HEK293 (cell line): ENCODE results near the gene SERPINB13.

Experiments used
- CTCF ChIA-PET: fragments of 350-600 bp; formaldehyde crosslinking; extraction: SDS; loops from one replicate; lab custom pipeline; 2021; ENCODE audit warnings: antibody characterized with exemption; lab: Yijun Ruan, JAX
- POLR2A ChIA-PET: fragments of 300-600 bp; formaldehyde crosslinking; extraction: SDS; loops from one replicate; lab custom pipeline; 2020; ENCODE audit warnings: antibody characterized with exemption, inconsistent platforms; lab: Yijun Ruan, JAX
- H3K27ac ChIP-seq: fragments of 200-500 bp; sonication (Bioruptor generic); 2 replicates; pipeline ENCODE4 v1.5.1; 2014; ENCODE audit warnings: low read depth, low read length, control low read depth, inconsistent platforms; ENCODE audit errors: extremely low read depth
- H3K36me3 ChIP-seq, 2 experiments: fragments of 200-500 bp in 1 of 2; sonication (Bioruptor generic) in 1 of 2; 1 replicate in 1 of 2; 2 replicates in 1 of 2; pipeline ENCODE4 v1.5.1; 2014 to 2017; ENCODE audit warnings: inconsistent platforms in 2 of 2, low read length in 2 of 2; ENCODE audit not compliant: control insufficient read depth in 2 of 2, insufficient read depth in 1 of 2
- H3K4me1 ChIP-seq: fragments of 200-500 bp; sonication (Bioruptor generic); 2 replicates; pipeline ENCODE4 v1.5.1; 2014; ENCODE audit warnings: mild to moderate bottlenecking, low read length, inconsistent platforms; ENCODE audit not compliant: control insufficient read depth, insufficient read depth
- H3K4me3 ChIP-seq: 2 replicates; pipeline ENCODE4 v1.5.1; 2011; ENCODE audit warnings: low read depth, mild to moderate bottlenecking, control low read depth, low read length, moderate library complexity
- H3K9me3 ChIP-seq: fragments of 200-500 bp; sonication (Bioruptor generic); 2 replicates; pipeline ENCODE4 v1.5.1; 2014; ENCODE audit warnings: low read depth, low read length, inconsistent platforms; ENCODE audit not compliant: control insufficient read depth, insufficient read depth
- KLF1 ChIP-seq: fragments of 450-650 bp; formaldehyde crosslinking; IDR thresholded peaks from 2 replicates; pipeline ENCODE4 v1.5.1; 2016; ENCODE audit warnings: missing biosample characterization, missing genetic modification characterization
- WT1 ChIP-seq: fragments of 450-650 bp; formaldehyde crosslinking; IDR thresholded peaks from 2 replicates; pipeline ENCODE4 v1.5.1; 2016; ENCODE audit warnings: missing biosample characterization, missing genetic modification characterization
- ZBTB1 ChIP-seq: fragments of 450-650 bp; formaldehyde crosslinking; IDR thresholded peaks from 2 replicates; pipeline ENCODE4 v1.5.1; 2016; ENCODE audit warnings: missing biosample characterization, missing genetic modification characterization
- ZFP69B ChIP-seq: fragments of 450-650 bp; formaldehyde crosslinking; IDR thresholded peaks from 2 replicates; pipeline ENCODE4 v1.5.1; 2016; ENCODE audit warnings: missing biosample characterization, missing genetic modification characterization
- ZNF138 ChIP-seq: fragments of 450-650 bp; formaldehyde crosslinking; IDR thresholded peaks from 2 replicates; pipeline ENCODE4 v1.5.1; 2016; ENCODE audit warnings: missing biosample characterization, missing genetic modification characterization, borderline replicate concordance
- ZNF155 ChIP-seq: fragments of 450-650 bp; formaldehyde crosslinking; IDR thresholded peaks from 2 replicates; pipeline ENCODE4 v1.5.1; 2016; ENCODE audit warnings: missing biosample characterization, missing genetic modification characterization
- ZNF184 ChIP-seq: fragments of 450-650 bp; IDR thresholded peaks from 2 replicates; pipeline ENCODE4 v1.5.1; 2018; ENCODE audit warnings: missing biosample characterization, mild to moderate bottlenecking, missing genetic modification characterization
- ZNF514 ChIP-seq: fragments of 450-650 bp; formaldehyde crosslinking; IDR thresholded peaks from 2 replicates; pipeline ENCODE4 v1.5.1; 2016; ENCODE audit warnings: missing biosample characterization, missing genetic modification characterization
- ZNF560 ChIP-seq: fragments of 450-650 bp; formaldehyde crosslinking; IDR thresholded peaks from 2 replicates; pipeline ENCODE4 v1.5.1; 2017; ENCODE audit warnings: missing biosample characterization, missing genetic modification characterization, borderline replicate concordance
- ZNF624 ChIP-seq: fragments of 450-650 bp; formaldehyde crosslinking; IDR thresholded peaks from 2 replicates; pipeline ENCODE4 v1.5.1; 2017; ENCODE audit warnings: missing biosample characterization, missing genetic modification characterization
- ZNF791 ChIP-seq: fragments of 450-650 bp; formaldehyde crosslinking; IDR thresholded peaks from 2 replicates; pipeline ENCODE4 v1.5.1; 2016; ENCODE audit warnings: missing biosample characterization, missing genetic modification characterization
- ZNF830 ChIP-seq: fragments of 450-650 bp; IDR thresholded peaks from 2 replicates; pipeline ENCODE4 v1.5.0; 2018; ENCODE audit warnings: missing biosample characterization, missing genetic modification characterization, low read depth, mild to moderate bottlenecking, moderate library complexity
- ZSCAN23 ChIP-seq: fragments of 450-650 bp; formaldehyde crosslinking; IDR thresholded peaks from 2 replicates; pipeline ENCODE4 v1.5.1; 2016; ENCODE audit warnings: missing biosample characterization, missing genetic modification characterization
- TF ChIP-seq, protein P1 (sequence below): fragments of 450-650 bp; formaldehyde crosslinking; IDR thresholded peaks from 2 replicates; pipeline ENCODE4 v1.5.1; 2016; ENCODE audit warnings: missing biosample characterization, missing genetic modification characterization
- TF ChIP-seq, protein P2 (sequence below): fragments of 450-650 bp; formaldehyde crosslinking; IDR thresholded peaks from 2 replicates; pipeline ENCODE4 v1.5.1; 2016; ENCODE audit warnings: missing biosample characterization, missing genetic modification characterization
- TF ChIP-seq, protein P3 (sequence below): fragments of 450-650 bp; formaldehyde crosslinking; IDR thresholded peaks from 2 replicates; pipeline ENCODE4 v1.5.1; 2016; ENCODE audit warnings: missing biosample characterization, missing genetic modification characterization
- TF ChIP-seq, protein P4 (sequence below): sonication (generic); formaldehyde crosslinking; IDR thresholded peaks from 2 replicates; pipeline ENCODE4 v1.8.1; 2022; ENCODE audit warnings: mild to moderate bottlenecking, moderate library complexity, missing genetic modification reagents
- TF ChIP-seq, protein P5 (sequence below): fragments of 450-650 bp; formaldehyde crosslinking; IDR thresholded peaks from 2 replicates; pipeline ENCODE4 v1.5.1; 2017; ENCODE audit warnings: missing biosample characterization, mild to moderate bottlenecking, missing genetic modification characterization, moderate library complexity
- TF ChIP-seq, protein P6 (sequence below): fragments of 450-650 bp; formaldehyde crosslinking; IDR thresholded peaks from 2 replicates; pipeline ENCODE4 v1.5.1; 2016; ENCODE audit warnings: missing biosample characterization, missing genetic modification characterization
- TF ChIP-seq, protein P7 (sequence below): fragments of 450-650 bp; formaldehyde crosslinking; IDR thresholded peaks from 2 replicates; pipeline ENCODE4 v1.5.1; 2016; ENCODE audit warnings: missing biosample characterization, missing genetic modification characterization, borderline replicate concordance

The SERPINB13 gene

DNA sequence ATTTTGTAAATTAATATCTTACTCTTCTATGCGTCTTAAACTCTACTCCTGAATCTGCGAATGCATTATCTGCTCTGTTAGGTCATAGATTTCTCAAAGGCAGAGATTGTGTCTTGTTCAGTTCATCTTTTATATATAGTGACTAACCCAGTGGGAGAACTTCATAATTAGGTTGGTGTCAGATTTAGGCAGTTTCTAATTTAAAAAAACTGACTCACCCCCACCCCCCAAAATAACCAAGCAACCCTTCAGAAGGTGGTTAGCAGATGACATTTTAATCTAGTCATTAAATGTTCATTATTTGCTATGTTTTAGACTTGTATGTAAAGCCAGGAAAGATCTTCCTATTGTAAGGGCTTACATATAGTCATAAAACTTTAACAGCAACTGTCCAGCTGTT, 34.6 kb upstream of the SERPINB13 start:
- Histone ChIP-seq H3K27ac (no peak overlapping the region), H3K36me3 (no peaks in the 10 kb centered on the region), H3K9me3 (no peaks in the 10 kb centered on the region), H3K4me1 (no peaks in the 10 kb centered on the region), H3K4me3 (no peak overlapping the region)
- ChIA-PET POLR2A (no interaction called here), CTCF (interaction anchor here (1.5 to 2.8 kb wide), 2 partner anchors 25 to 35 kb away, joined by 5 to 21 read pairs; no protein-coding TSS in a partner anchor)
- TF ChIP-seq ZNF155 (tag by site-specific recombination) = no peak
- TF ChIP-seq ZNF514 (tag by site-specific recombination) = no peak
- TF ChIP-seq ZNF184 (tag by site-specific recombination) = no peak
- TF ChIP-seq, protein P1, sequence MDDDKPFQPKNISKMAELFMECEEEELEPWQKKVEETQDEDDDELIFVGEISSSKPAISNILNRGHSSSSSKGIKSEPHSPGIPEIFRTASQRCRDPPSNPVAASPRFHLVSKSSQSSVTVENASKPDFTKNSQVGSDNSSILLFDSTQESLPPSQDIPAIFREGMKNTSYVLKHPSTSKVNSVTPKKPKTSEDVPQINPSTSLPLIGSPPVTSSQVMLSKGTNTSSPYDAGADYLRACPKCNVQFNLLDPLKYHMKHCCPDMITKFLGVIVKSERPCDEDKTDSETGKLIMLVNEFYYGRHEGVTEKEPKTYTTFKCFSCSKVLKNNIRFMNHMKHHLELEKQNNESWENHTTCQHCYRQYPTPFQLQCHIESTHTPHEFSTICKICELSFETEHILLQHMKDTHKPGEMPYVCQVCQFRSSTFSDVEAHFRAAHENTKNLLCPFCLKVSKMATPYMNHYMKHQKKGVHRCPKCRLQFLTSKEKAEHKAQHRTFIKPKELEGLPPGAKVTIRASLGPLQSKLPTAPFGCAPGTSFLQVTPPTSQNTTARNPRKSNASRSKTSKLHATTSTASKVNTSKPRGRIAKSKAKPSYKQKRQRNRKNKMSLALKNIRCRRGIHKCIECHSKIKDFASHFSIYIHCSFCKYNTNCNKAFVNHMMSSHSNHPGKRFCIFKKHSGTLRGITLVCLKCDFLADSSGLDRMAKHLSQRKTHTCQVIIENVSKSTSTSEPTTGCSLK (tag by site-specific recombination) = no peak
- no peak for TF ChIP-seq ZNF624 (tag by site-specific recombination)
- TF ChIP-seq ZNF560 (tag by site-specific recombination) = no peak

DNA sequence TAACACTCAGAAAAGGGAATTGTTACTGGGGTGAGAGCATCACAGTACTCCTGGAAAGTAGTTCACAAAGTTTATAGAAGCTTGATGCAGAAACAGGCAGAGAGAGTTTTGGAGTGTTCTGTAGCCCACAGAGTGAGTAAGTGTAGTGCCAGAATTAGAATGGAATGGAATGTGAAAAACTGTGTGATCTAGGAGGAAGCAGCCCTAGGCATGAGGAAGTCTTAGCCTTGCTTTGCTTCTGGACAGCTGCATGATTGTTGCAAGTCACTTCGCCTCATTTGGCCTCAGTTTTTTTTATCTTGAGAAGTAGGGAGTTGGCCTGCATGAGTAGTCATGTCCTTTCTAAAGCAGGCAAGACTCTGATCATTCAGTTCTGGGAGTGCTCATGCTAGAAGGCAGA, 34.1 kb upstream of the SERPINB13 start:
- ChIA-PET POLR2A (interaction anchor here (0.6 kb wide), 1 partner anchor 105 kb away, joined by 6 read pairs; no protein-coding TSS in a partner anchor), CTCF (interaction anchor here (1.5 to 2.8 kb wide), 2 partner anchors 25 to 35 kb away, joined by 5 to 21 read pairs; no protein-coding TSS in a partner anchor)
- TF ChIP-seq ZNF791 (tag by site-specific recombination) (no peak), ZBTB1 (tag by site-specific recombination) (no peak), ZNF830 (no peak), ZNF138 (tag by site-specific recombination) (no peak), ZSCAN23 (tag by site-specific recombination) (no peak), WT1 (tag by site-specific recombination) (no peak), ZFP69B (tag by site-specific recombination) (no peak), KLF1 (tag by site-specific recombination) (no peak), ZNF560 (tag by site-specific recombination) (no peak)
- TF ChIP-seq, protein P2, sequence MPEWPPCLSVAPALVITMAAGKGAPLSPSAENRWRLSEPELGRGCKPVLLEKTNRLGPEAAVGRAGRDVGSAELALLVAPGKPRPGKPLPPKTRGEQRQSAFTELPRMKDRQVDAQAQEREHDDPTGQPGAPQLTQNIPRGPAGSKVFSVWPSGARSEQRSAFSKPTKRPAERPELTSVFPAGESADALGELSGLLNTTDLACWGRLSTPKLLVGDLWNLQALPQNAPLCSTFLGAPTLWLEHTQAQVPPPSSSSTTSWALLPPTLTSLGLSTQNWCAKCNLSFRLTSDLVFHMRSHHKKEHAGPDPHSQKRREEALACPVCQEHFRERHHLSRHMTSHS (tag by site-specific recombination) = no peak
- TF ChIP-seq, protein P3, sequence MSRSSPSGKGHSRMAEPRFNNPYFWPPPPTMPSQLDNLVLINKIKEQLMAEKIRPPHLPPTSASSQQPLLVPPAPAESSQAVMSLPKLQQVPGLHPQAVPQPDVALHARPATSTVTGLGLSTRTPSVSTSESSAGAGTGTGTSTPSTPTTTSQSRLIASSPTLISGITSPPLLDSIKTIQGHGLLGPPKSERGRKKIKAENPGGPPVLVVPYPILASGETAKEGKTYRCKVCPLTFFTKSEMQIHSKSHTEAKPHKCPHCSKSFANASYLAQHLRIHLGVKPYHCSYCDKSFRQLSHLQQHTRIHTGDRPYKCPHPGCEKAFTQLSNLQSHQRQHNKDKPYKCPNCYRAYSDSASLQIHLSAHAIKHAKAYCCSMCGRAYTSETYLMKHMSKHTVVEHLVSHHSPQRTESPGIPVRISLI (tag by site-specific recombination) = no peak
- TF ChIP-seq, protein P4, sequence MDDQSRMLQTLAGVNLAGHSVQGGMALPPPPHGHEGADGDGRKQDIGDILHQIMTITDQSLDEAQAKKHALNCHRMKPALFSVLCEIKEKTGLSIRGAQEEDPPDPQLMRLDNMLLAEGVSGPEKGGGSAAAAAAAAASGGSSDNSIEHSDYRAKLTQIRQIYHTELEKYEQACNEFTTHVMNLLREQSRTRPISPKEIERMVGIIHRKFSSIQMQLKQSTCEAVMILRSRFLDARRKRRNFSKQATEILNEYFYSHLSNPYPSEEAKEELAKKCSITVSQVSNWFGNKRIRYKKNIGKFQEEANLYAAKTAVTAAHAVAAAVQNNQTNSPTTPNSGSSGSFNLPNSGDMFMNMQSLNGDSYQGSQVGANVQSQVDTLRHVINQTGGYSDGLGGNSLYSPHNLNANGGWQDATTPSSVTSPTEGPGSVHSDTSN = no peak
- TF ChIP-seq, protein P5, sequence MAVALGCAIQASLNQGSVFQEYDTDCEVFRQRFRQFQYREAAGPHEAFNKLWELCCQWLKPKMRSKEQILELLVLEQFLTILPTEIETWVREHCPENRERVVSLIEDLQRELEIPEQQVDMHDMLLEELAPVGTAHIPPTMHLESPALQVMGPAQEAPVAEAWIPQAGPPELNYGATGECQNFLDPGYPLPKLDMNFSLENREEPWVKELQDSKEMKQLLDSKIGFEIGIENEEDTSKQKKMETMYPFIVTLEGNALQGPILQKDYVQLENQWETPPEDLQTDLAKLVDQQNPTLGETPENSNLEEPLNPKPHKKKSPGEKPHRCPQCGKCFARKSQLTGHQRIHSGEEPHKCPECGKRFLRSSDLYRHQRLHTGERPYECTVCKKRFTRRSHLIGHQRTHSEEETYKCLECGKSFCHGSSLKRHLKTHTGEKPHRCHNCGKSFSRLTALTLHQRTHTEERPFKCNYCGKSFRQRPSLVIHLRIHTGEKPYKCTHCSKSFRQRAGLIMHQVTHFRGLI = no peak
- TF ChIP-seq, protein P6, sequence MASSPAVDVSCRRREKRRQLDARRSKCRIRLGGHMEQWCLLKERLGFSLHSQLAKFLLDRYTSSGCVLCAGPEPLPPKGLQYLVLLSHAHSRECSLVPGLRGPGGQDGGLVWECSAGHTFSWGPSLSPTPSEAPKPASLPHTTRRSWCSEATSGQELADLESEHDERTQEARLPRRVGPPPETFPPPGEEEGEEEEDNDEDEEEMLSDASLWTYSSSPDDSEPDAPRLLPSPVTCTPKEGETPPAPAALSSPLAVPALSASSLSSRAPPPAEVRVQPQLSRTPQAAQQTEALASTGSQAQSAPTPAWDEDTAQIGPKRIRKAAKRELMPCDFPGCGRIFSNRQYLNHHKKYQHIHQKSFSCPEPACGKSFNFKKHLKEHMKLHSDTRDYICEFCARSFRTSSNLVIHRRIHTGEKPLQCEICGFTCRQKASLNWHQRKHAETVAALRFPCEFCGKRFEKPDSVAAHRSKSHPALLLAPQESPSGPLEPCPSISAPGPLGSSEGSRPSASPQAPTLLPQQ = no peak
- TF ChIP-seq, protein P7, sequence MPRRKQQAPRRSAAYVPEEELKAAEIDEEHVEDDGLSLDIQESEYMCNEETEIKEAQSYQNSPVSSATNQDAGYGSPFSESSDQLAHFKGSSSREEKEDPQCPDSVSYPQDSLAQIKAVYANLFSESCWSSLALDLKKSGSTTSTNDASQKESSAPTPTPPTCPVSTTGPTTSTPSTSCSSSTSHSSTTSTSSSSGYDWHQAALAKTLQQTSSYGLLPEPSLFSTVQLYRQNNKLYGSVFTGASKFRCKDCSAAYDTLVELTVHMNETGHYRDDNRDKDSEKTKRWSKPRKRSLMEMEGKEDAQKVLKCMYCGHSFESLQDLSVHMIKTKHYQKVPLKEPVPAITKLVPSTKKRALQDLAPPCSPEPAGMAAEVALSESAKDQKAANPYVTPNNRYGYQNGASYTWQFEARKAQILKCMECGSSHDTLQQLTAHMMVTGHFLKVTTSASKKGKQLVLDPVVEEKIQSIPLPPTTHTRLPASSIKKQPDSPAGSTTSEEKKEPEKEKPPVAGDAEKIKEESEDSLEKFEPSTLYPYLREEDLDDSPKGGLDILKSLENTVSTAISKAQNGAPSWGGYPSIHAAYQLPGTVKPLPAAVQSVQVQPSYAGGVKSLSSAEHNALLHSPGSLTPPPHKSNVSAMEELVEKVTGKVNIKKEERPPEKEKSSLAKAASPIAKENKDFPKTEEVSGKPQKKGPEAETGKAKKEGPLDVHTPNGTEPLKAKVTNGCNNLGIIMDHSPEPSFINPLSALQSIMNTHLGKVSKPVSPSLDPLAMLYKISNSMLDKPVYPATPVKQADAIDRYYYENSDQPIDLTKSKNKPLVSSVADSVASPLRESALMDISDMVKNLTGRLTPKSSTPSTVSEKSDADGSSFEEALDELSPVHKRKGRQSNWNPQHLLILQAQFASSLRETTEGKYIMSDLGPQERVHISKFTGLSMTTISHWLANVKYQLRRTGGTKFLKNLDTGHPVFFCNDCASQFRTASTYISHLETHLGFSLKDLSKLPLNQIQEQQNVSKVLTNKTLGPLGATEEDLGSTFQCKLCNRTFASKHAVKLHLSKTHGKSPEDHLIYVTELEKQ (tag by site-specific recombination) = no peak
- Histone ChIP-seq H3K4me1 (no peaks in the 10 kb centered on the region), H3K36me3 (no peaks in the 10 kb centered on the region), H3K4me3 (no peak overlapping the region), H3K9me3 (no peaks in the 10 kb centered on the region), H3K27ac (no peak overlapping the region)
